ENCODE data around the gene SPEG. TPM values are rescaled to one million over a fixed set of nuclear protein-coding genes. Genes with fewer than 3 reads are reported as not detected.

The SPEG gene
- total and polyA plus RNA-seq, 9 donors, result 66.5 to 177 (median 146) TPM

DNA sequence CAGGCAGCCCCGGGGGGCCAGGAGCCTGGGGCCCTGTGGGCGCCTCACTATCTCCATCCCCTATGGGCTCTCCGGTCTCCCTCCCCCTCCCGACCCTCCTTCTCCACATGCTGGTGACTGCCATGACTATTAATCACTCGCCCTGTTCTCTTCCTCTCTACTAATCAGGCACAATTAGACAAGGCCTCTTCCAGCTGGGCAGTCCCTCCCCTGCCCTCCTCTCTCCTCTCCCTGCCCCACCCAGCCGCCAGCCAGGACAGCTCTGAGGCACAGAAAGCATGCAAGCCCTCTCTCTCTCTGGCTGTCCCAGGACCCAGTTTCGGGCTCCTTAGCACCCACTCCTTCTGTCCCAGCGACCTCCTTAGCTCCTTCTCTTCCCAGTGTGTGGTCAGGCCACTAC is 85.4 kb downstream of the SPEG start:
- peaks cover 71% of the 10 kb centered on the region for H3K27me3 ChIP-seq (ENCODE audit: control insufficient read depth, insufficient read depth, low read length)
- peaks cover 48% of the 10 kb centered on the region for H3K4me1 ChIP-seq (ENCODE audit: control insufficient read depth, insufficient read depth, low read length)
- 54% methylated on average over 8 of the region's 8 CpGs for WGBS (ENCODE audit: insufficient coverage)

GRCh38 chr2:219521066-219521880 is 86.6 kb downstream of the SPEG start:
- H3K4me3 ChIP-seq (ENCODE audit: low read length), result no peak overlapping the region
- peaks cover 47% of the 10 kb centered on the region for H3K4me1 ChIP-seq (ENCODE audit: control insufficient read depth, insufficient read depth, low read length)
- 5% methylated on average over 9 of the region's 14 CpGs for WGBS (ENCODE audit: insufficient coverage)
- peaks cover 70% of the 10 kb centered on the region for H3K27me3 ChIP-seq (ENCODE audit: control insufficient read depth, insufficient read depth, low read length)
- H3K36me3 ChIP-seq (ENCODE audit: control insufficient read depth, insufficient read depth, low read length), result no peaks in the 10 kb centered on the region
- no peak for DNase-seq
- no peak overlapping the region for H3K27ac ChIP-seq (ENCODE audit: low read length)
- no peaks in the 10 kb centered on the region for H3K9me3 ChIP-seq (replicated peaks; ENCODE audit: control insufficient read depth, low read depth, low read length)

More for the DNA sequence above, 85.4 kb downstream of the SPEG start:
- H3K36me3 ChIP-seq (ENCODE audit: control insufficient read depth, insufficient read depth, low read length), result no peaks in the 10 kb centered on the region
- H3K4me3 ChIP-seq (ENCODE audit: low read length), result no peak overlapping the region
- no peak overlapping the region for H3K27ac ChIP-seq (ENCODE audit: low read length)
- no peaks in the 10 kb centered on the region for H3K9me3 ChIP-seq (replicated peaks; ENCODE audit: control insufficient read depth, low read depth, low read length)
- DNase-seq, result no peak

DNA sequence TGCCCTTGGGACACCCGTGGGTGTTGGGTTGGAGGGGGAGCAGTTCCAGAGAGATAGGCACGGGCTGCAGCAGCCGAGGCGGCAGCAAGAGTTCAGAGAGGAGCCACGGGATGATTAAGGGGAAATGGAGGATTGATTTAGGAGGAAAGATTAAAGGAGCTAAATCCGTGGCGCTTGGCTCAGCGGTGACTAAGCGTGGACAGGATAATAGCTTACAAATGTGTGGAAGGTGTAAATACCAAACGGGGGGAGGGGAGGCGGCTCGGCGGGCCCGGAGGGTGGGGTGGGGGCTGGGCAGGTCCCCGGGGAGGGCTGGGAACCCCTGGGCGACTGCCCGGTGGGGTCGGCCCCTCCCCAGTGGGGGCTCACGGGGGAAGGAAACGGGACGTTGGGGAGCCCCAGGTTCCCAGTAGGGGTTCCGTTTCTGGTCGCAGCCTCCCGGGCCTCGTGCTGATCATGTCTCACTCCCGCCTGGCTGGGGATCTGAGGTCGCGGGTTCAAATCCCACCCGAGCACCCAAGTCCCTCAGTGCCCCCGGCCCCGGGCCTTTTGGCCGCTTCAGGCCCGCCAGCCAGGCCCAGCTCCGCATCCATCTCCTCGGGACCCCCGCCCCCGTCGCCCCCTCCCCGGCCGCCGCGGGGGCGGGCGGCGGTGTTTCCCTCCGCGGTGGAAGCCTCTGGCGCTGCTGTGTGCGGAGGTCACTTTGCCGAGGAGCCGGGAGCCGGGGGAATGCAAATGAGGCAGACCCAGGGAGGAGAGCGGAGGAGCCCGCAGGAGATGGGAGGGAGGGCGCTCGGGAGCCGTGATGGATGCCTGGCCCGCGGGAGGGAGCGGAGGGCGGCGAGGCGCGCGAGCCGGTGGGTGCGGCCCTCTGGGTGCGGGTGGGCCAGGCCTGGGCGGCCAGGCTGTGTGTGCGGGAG is 87.7 kb downstream of the SPEG start:
- Histone ChIP-seq H3K27ac (ENCODE audit: low read length) (no peak overlapping the region), H3K9me3 (replicated peaks; ENCODE audit: control insufficient read depth, low read depth, low read length) (no peaks in the 10 kb centered on the region), H3K4me1 (ENCODE audit: control insufficient read depth, insufficient read depth, low read length) (peaks cover 54% of the 10 kb centered on the region), H3K27me3 (ENCODE audit: control insufficient read depth, insufficient read depth, low read length) (peaks cover 77% of the 10 kb centered on the region), H3K36me3 (ENCODE audit: control insufficient read depth, insufficient read depth, low read length) (no peaks in the 10 kb centered on the region), H3K4me3 (ENCODE audit: low read length) (no peak overlapping the region)
- DNase-seq, result no peak
- WGBS (ENCODE audit: insufficient coverage), result 3% methylated on average over 55 of the region's 70 CpGs

DNA sequence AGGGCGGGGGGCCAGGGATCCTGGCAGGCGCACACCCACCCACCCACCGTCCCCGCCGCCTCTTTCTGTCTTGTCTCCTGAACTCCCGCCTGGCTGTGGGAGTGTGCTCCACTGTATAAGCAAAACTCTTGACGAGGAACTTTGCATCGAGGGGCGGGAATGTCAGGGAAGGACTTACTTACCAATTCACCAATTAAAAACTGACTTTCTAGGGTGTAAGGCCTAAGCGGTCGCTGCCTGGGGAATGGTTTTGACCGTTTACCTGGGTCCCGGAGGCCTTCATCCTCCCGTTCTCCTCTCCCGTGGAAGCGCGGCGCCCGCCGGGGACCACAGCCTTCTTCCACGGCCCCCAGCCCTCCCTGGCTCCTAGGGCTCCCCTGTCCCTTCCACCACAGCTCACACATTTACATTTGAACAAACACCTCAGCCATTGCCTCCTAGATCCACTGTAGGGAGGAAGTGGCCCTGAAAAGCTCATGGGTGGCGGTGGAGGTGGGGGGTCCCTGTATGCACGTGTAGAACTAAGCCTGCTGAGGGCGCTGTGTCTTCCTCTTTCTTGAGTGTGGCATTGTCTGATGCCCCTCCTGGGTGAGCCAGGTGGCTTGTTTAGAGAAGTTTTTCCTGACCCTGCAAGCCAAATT is 88.5 kb downstream of the SPEG start:
- no peak for DNase-seq
- no peak overlapping the region for H3K4me3 ChIP-seq (ENCODE audit: low read length)
- WGBS (ENCODE audit: insufficient coverage), result 38% methylated on average over 7 of the region's 24 CpGs
- no peak overlapping the region for H3K27ac ChIP-seq (ENCODE audit: low read length)
- peaks cover 79% of the 10 kb centered on the region for H3K27me3 ChIP-seq (ENCODE audit: control insufficient read depth, insufficient read depth, low read length)
- no peaks in the 10 kb centered on the region for H3K9me3 ChIP-seq (replicated peaks; ENCODE audit: control insufficient read depth, low read depth, low read length)
- H3K4me1 ChIP-seq (ENCODE audit: control insufficient read depth, insufficient read depth, low read length), result peaks cover 50% of the 10 kb centered on the region
- no peaks in the 10 kb centered on the region for H3K36me3 ChIP-seq (ENCODE audit: control insufficient read depth, insufficient read depth, low read length)

GRCh38 chr2:219524817-219525216 is 90.2 kb downstream of the SPEG start:
- no peak overlapping the region for H3K4me3 ChIP-seq (ENCODE audit: low read length)
- 100% methylated on average over 1 of the region's 2 CpGs for WGBS (ENCODE audit: insufficient coverage)
- H3K27me3 ChIP-seq (ENCODE audit: control insufficient read depth, insufficient read depth, low read length), result peaks cover 83% of the 10 kb centered on the region
- DNase-seq, result no peak
- no peak overlapping the region for H3K27ac ChIP-seq (ENCODE audit: low read length)
- no peaks in the 10 kb centered on the region for H3K36me3 ChIP-seq (ENCODE audit: control insufficient read depth, insufficient read depth, low read length)
- H3K4me1 ChIP-seq (ENCODE audit: control insufficient read depth, insufficient read depth, low read length), result peaks cover 41% of the 10 kb centered on the region
- no peaks in the 10 kb centered on the region for H3K9me3 ChIP-seq (replicated peaks; ENCODE audit: control insufficient read depth, low read depth, low read length)

DNA sequence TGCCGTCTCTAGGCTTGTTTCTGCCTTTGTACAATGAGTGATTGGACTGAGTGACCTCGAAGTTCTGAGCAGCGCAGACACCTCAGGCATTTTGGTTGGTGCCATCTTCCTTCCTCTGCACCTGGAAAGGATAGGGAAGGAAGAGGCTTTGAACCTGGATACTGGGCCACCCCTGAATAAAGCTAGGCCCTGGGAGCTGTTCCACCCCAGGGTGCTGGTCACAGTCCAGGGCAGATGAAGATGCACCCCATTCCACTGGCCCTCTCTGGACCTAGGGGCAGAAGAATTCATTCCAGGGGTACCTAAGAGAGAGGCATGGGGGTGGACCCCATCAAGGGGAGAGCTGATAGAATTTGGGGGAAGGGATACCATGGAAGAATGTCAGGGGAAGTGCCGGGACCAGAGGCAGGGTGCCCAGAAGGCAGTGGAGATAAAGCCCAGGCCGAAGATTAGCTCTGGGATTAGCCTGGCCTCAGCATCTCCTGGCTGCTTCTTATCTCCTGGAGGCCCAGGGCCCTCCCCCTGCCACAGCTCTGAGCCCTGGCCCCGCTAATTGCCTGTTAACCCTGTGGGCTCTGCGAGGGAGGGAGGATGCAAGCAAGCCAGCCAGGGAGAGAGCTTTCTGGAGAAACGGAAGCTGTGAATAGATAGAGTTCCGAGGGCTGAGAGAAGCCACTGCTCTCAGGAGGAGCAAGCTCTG is 91.0 kb downstream of the SPEG start:
- Histone ChIP-seq H3K4me3 (ENCODE audit: low read length) (no peak overlapping the region), H3K36me3 (ENCODE audit: control insufficient read depth, insufficient read depth, low read length) (no peaks in the 10 kb centered on the region), H3K27ac (ENCODE audit: low read length) (no peak overlapping the region), H3K27me3 (ENCODE audit: control insufficient read depth, insufficient read depth, low read length) (peaks cover 82% of the 10 kb centered on the region), H3K9me3 (replicated peaks; ENCODE audit: control insufficient read depth, low read depth, low read length) (no peaks in the 10 kb centered on the region), H3K4me1 (ENCODE audit: control insufficient read depth, insufficient read depth, low read length) (peaks cover 39% of the 10 kb centered on the region)
- WGBS (ENCODE audit: insufficient coverage), result 74% methylated on average over 4 of the region's 9 CpGs
- no peak for DNase-seq

DNA sequence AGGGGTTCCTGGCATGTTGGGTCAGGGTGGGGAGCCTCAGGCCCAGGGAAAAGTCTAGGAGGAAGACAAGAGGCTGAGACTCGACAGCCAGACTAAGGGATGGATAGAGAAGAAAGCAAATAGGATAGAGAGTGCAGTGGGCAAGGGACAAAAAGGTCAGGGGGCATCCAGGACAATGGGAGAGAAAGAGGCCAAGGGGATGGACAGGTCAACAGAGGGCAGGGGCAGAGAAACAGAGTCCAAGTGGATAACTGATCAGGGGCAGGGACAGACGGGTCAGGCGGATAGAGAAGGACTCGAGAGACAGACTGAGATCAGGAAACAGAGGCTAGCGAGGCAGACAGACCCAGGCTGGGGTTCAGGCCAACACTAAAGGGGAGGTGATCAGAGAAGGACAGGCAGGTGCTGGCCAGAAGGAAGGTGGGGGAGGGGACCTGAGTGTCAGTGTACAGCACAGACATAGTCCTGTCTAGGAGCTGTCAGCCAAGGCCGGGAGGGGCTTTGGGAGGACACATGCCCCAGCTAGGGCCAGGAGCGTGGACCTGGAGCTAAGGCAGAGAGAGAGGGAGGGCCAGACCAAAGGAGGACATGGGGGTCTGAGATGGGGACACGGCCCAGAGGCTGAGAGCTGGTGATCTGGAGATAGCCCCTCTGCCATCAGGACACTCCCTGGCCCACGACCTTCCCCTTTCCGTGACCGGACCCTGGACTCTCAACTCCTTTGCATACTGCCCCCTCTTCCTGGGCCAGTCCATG is 91.9 kb downstream of the SPEG start:
- DNase-seq, result no peak
- H3K4me3 ChIP-seq (ENCODE audit: low read length), result no peak overlapping the region
- H3K27ac ChIP-seq (ENCODE audit: low read length), result no peak overlapping the region
- H3K4me1 ChIP-seq (ENCODE audit: control insufficient read depth, insufficient read depth, low read length), result peaks cover 31% of the 10 kb centered on the region
- no peaks in the 10 kb centered on the region for H3K9me3 ChIP-seq (replicated peaks; ENCODE audit: control insufficient read depth, low read depth, low read length)
- no peaks in the 10 kb centered on the region for H3K36me3 ChIP-seq (ENCODE audit: control insufficient read depth, insufficient read depth, low read length)
- WGBS (ENCODE audit: insufficient coverage), result 54% methylated on average over 10 of the region's 11 CpGs
- peaks cover 76% of the 10 kb centered on the region for H3K27me3 ChIP-seq (ENCODE audit: control insufficient read depth, insufficient read depth, low read length)

DNA sequence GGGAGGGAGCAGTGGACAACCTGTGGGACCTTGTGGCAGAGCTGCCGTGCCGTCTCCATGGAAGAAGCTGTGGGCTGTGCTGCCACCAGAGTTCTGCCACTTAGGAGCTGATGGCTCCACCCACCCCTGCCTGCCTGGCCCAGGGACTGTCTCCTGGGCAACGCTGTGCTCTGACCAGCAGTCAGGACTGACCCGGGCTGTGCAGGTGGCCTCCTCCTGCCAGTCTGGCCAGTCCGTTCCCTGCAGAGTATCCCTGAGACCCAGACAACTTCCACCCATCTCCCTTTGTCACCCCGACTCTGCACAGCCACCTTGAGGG is 92.4 kb downstream of the SPEG start:
- Histone ChIP-seq H3K27me3 (ENCODE audit: control insufficient read depth, insufficient read depth, low read length) (peaks cover 76% of the 10 kb centered on the region), H3K4me3 (ENCODE audit: low read length) (no peak overlapping the region)

DNA sequence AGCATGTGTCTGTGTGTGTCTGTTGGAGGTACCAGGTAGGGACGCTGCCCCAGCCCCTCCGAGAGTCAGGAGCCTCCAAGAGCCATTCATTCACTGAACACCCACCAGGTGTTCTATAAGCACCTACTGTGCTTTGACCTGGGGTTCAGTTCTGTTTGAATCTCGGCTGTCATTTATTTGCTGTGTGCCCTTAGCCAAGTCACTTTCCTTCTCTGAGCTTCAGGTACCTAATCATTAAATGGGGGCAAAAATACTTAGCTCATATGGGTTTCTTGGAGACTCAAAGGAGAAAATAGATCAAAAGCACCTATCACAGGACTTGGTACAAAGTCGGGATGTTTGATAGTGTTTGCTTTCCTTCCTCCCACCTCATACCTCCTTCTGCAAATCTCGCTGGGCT is 92.8 kb downstream of the SPEG start:
- H3K27ac ChIP-seq (ENCODE audit: low read length), result no peak overlapping the region
- H3K27me3 ChIP-seq (ENCODE audit: control insufficient read depth, insufficient read depth, low read length), result peaks cover 74% of the 10 kb centered on the region
- no peak overlapping the region for H3K4me3 ChIP-seq (ENCODE audit: low read length)
- H3K36me3 ChIP-seq (ENCODE audit: control insufficient read depth, insufficient read depth, low read length), result no peaks in the 10 kb centered on the region
- H3K4me1 ChIP-seq (ENCODE audit: control insufficient read depth, insufficient read depth, low read length), result peaks cover 22% of the 10 kb centered on the region
- 60% methylated on average over 1 of the region's 5 CpGs for WGBS (ENCODE audit: insufficient coverage)
- no peaks in the 10 kb centered on the region for H3K9me3 ChIP-seq (replicated peaks; ENCODE audit: control insufficient read depth, low read depth, low read length)
- DNase-seq, result no peak

More for the DNA sequence above, 92.4 kb downstream of the SPEG start:
- Histone ChIP-seq H3K27ac (ENCODE audit: low read length) (no peak overlapping the region), H3K9me3 (replicated peaks; ENCODE audit: control insufficient read depth, low read depth, low read length) (no peaks in the 10 kb centered on the region), H3K36me3 (ENCODE audit: control insufficient read depth, insufficient read depth, low read length) (no peaks in the 10 kb centered on the region), H3K4me1 (ENCODE audit: control insufficient read depth, insufficient read depth, low read length) (peaks cover 26% of the 10 kb centered on the region)
- no peak for DNase-seq
- WGBS (ENCODE audit: insufficient coverage), result 28% methylated on average over 5 of the region's 6 CpGs

All from muscle of leg (tissue), 11 donors.